CD4-positive, alpha-beta T cell treated with Interleukin-15 for 4 hours (primary cell): Measurements from ENCODE around the gene BAIAP2.

Source experiments
- DNase-seq: peaks from one replicate; pipeline ENCODE4 v3.0.0-alpha.2; 2020; ENCODE audit warnings: low spot score

Gene BAIAP2

DNA sequence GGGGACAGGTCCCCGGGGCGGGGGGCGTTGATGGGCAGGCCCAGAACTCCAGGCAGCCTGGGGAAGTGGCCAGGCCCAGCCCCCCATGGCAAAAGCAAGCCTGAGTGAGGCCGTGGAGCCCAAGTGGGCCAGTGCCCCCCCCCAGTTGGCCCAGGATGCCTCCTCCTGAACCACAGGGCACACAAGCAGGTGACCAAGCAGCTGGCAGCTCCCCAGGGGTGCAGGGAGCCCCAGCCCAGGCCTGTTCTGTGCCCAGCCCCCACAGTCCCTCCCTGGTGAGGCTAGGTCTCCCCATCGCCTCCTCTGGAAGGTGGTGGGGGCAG, 92.1 kb downstream of the BAIAP2 start:
- DNase-seq = no peak

DNA sequence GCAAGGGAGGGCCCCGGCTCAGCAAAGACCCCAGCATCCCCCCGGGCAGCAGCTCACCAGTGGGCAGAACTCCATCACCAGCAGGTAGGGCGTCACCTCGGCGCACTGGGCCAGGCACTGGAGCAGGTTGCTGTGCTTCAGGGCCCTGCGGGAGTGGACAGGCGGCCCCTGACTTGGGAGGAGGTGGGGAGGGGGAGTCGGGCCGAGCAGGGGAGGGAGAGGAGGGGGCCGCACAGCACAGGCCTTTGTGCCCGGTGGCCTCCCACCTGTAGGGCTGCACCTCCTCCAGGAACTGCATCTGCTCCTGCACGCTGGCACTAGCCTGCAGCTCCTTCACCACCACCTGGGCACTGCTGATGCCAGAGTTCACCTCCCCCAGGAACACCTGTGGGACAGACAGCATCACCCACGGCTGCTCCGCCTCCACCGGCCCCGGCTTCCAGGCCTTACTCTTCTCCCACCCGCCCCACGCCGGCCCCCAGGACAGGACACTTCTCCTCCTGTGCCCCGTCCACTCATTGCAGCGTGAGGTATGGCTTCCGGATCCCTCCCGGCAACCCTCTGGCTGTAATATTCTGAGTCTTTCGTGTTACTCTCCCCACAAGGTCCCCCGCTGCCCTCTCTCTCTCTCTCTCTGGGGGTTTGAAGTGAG, 92.7 kb downstream of the BAIAP2 start:
- DNase-seq = no peak

DNA sequence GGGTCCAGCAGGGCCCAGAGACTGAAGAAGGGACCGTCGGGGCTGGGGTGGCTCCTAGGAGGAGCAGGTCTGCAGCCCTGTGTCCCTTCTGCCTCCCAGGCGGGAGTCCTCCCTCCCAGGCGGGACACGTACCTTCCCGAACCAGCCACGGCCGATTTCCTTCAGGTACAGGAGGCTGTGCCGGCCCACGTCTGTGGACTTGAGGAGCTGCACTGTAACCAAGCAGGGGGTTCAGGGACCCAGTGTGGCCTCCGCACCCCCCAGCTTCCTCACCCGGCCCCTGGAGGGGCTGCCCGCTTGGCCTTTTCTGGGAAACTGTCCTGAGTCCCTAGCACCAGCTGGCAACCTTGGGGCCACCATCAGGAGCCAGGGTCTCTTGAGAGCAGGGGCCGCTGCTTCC, 93.4 kb downstream of the BAIAP2 start:
- no peak for DNase-seq

GRCh38 chr17:81128774-81129173, 93.8 kb downstream of the BAIAP2 start:
- no peak for DNase-seq

DNA sequence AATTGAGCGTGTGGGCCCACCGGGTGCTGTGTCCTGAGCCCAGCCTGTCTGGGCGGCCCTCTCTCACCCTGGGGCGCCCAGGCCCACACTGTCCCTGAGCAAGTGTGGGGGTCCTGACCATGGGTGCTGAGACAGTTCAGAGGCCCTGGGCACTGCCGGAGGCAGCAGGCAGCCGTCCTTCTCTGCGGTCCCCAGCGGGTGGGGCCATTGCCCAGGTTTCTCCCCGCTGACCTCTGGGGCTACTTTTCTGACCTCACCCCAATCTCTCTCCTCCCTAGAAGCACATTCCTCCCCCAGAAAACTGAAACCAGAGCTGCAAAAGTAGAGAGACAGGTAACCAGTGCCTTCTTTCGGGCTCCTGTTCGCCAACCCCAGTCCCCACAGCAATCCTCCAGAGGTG, 94.3 kb downstream of the BAIAP2 start:
- DNase-seq = no peak

DNA sequence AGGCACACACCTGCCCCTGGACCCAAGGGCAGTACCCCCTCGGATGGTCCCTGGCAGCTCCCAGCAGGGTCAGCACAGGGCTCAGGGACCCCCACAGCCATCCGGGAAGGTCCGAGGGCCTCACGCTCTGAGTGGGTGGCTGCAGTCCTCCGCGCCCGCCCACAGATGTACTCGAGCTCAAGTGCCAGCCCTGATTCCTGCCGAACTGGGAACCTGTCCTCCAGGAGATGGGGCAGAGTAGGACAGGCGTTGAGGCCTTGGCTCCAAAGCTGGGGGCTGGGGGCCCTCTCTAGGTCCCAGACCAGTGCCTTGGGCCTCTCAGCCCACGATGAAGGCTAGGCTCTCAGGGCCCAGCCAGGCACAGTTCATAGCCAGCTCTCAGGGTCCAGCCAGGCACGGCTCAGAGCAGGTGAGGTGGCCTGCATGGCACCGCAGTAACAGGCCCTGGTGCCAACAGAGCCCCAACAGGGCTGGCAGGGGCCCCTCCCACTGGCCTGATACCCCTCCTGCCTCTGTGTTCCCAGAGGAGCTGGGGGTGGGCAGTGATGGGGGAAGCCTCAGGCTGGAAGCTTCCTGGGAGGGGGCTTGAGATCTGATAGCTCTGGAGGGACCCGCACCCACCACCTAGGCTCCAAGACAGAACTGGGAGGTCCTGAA, 94.9 kb downstream of the BAIAP2 start:
- no peak for DNase-seq

- no peak for DNase-seq
Measured at GRCh38 chr17:81130385-81131361, 95.7 kb downstream of the BAIAP2 start.

DNA sequence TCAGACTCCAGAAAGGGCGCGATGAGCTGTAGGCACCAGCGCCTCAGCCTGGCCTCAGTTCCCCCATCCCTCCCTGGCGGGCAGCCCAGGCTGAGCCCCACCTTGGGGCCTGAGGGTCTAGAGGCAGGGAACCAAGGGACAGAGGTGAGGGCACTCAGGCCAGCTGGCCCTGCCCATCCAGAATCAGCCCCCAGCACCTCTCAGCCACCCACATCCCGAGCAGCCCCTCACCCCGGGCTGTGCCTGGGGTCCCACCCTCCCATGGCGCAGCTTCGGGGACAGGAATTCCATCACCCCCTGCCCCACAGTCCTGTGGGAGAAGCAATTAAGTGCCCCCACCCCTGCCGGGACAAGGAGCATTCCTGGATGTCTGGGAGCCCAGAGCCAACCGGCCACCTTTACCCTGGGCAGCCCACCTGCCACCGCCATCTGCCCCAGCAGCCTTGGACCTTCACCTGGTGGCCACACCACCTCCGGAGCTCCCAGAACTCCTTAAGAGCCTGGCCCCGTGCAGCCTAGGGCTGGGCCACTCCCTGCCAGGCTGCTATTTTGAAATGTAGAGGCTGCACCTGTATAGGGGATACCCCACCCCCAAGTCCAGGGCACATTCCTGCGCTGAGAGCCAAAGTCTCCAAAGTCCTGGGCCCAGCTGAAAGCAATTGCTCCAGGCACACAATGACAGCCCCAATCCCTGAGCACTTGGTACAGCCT, 96.7 kb downstream of the BAIAP2 start:
- no peak for DNase-seq

- no peak for DNase-seq
Measured at GRCh38 chr17:81132197-81132540, 97.2 kb downstream of the BAIAP2 start.

GRCh38 chr17:81132770-81133723, 98.1 kb downstream of the BAIAP2 start:
- no peak for DNase-seq

GRCh38 chr17:81134064-81134781, 99.3 kb downstream of the BAIAP2 start:
- no peak for DNase-seq

DNA sequence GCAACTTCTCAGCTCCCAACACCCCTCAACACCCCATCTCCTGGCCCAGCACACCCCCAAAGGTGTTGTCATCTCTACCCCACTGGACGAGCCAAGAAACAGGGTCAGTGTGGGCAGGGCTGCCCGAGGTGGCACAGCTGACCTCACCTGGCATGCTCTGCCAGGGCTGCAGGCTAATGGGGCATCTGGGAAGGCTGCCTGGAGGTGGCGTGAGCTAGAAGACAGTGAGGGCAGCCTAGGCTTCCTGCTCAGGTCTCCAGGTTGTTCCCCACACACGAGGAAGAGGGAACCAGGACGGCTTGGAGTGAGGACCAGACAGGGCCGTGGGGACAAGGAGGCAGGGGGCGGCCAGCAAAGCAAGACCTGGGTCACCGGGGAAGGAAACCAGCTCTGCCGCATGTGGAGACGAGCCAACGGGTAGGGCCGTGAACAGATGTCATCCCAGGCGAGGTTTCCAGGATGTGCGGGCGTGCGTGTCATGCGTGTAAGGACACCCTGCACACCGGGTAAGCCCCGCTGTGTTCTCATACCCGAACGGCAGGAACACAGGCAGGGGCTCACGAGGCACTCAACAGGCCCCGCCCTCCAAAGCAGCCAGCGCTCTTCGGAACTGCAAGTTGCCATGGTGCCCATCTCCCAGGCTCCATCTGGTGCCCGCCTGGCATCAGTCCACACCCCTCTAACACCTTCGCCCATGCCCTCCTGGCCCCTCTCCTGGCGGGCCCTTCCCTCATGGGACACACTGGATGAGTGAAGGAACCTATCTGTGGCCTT, 100.7 kb downstream of the BAIAP2 start:
- DNase-seq = no peak

DNA sequence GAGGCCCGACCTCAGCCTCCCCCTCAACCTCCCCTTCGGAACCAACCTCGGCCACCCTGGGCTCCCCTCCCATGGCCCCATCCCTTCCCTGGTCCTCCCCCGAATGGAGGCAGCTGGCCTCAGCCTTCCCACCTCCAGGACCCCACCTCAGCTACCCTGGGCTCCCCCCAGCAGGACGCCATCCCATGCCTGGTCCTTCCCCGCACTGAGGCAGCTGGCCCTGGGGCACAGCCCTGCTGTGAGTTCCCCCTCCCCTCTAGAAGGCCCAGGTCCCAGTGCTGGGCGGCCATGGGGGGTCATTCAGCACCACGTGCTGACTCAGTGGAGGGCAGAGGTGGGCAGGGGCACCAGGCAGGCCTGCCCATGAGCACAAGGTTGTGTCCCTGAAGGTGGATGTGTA, 101.4 kb downstream of the BAIAP2 start:
- DNase-seq = no peak

DNA sequence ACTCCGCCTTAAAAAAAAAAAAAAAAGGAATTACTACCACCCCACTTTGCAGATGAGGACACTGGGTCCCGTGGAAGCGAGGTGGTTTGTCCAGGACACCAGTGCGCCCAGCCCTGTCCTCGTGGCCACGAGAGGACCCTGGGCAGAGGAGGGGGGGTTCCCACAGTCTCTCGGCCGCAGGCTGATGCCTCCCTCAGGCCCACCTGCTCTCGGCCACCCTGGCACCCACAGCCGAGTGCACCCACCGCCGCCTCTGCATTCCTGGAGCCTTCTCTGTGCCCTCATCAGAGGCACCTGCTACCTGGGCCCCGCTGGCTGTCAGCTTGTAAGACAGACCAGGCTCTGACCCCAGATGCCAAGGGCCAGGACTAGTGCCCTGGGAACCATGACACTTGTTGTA, 102.3 kb downstream of the BAIAP2 start:
- DNase-seq = no peak

- DNase-seq = no peak
Measured at GRCh38 chr17:81138083-81138482, 103.1 kb downstream of the BAIAP2 start.

- DNase-seq = no peak
Measured at GRCh38 chr17:81138500-81138899, 103.5 kb downstream of the BAIAP2 start.

DNA sequence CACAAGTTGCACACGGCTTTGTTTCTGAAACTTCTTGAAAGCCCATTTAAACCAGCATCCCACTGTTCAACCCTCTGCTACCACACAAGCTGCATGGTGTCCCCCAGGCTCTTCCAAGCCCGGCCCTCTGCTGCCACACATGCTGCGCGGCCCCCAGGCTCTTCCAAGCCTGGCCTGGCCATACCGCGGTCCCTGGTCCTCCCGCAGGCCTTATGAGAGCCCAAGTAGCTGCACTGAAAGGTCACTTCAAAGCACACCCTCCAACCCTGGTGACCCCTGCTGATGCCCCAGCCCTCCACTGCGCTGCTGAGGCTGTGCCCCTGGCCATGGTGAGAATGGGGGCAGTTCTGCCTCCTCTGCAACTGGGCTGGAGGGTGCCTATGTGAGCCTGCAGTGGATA, 104.5 kb downstream of the BAIAP2 start:
- DNase-seq = no peak

DNA sequence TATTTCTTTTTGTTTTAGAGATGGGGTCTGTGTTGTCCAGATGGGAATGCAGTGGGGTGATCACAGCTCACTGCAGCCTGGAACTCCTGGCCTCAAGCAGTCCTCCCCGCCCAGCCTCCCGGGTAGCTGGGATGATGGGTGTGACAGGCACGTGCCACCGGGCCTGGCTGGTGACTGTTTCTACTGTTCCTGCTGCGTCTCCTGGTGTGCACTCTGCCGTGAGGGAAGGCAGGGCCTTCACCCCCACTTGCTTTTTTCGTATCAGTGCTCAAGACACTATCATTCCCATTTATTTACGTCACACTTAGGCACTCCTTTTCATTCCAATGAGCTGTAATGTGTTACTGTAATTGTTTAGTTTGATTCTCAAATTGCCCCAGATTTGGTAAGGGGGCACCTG, 105.1 kb downstream of the BAIAP2 start:
- no peak for DNase-seq

- DNase-seq = no peak
Measured at GRCh38 chr17:81140695-81141094, 105.7 kb downstream of the BAIAP2 start.
